Thymus (tissue), 11 donors: Measurements from ENCODE around the gene LILRB1. TPM values are rescaled to one million over a fixed set of nuclear protein-coding genes. Genes with fewer than 3 reads are reported as not detected.

Source experiments
- DNase-seq, 9 donors: peaks; one replicate each; pipeline ENCODE4 v3.0.0-alpha.2; 2013; ENCODE audit warnings: low spot score in 9 of 9, low read depth in 6 of 9, missing footprints in 1 of 9
- H3K27ac ChIP-seq, 2 donors: one replicate each; pipeline ENCODE4 v1.5.1; 2013; ENCODE audit warnings: control low read depth in 1 of 2, low read depth in 1 of 2, low read length in 1 of 2, mild to moderate bottlenecking in 1 of 2, moderate library complexity in 1 of 2
- H3K27me3 ChIP-seq, 2 donors: one replicate each; pipeline ENCODE4 v1.5.1; 2013; ENCODE audit warnings: low read length in 1 of 2; ENCODE audit not compliant: control insufficient read depth in 2 of 2, insufficient read depth in 1 of 2
- H3K36me3 ChIP-seq, 2 donors: one replicate each; pipeline ENCODE4 v1.5.1; 2013; ENCODE audit warnings: low read length in 1 of 2, mild to moderate bottlenecking in 1 of 2, moderate library complexity in 1 of 2; ENCODE audit not compliant: control insufficient read depth in 2 of 2, insufficient read depth in 2 of 2
- H3K4me1 ChIP-seq, 2 donors: one replicate each; pipeline ENCODE4 v1.5.1; 2013; ENCODE audit warnings: low read length in 2 of 2; ENCODE audit not compliant: control insufficient read depth in 2 of 2, insufficient read depth in 2 of 2
- H3K4me3 ChIP-seq, 2 donors: one replicate each; pipeline ENCODE4 v1.5.1; 2013; ENCODE audit warnings: low read length in 2 of 2, control low read depth in 1 of 2, mild to moderate bottlenecking in 1 of 2
- H3K9me3 ChIP-seq, 2 donors: one replicate each; pipeline ENCODE4 v1.5.1; 2013; ENCODE audit warnings: low read length in 1 of 2, mild to moderate bottlenecking in 1 of 2; ENCODE audit not compliant: control insufficient read depth in 2 of 2, insufficient read depth in 1 of 2
- WGBS: extraction: QIAGEN DNeasy Blood & Tissue Kit; methylation state at CpG from one replicate; pipeline ENCODE4 v1.1.7; 2013; 5-methylcytosine and 5-hydroxymethylcytosine counted together
- polyA plus RNA-seq: library from polyadenylated mRNA; stranded (reverse); fragments of 200-250 nt; gene quantifications from one replicate; pipeline ENCODE4 v1.2.3, GENCODE V29; 2013
- total RNA-seq: library from RNA; stranded (reverse); fragments of 120-200 nt; gene quantifications from one replicate; pipeline ENCODE4 v1.2.4, GENCODE V29; 2013
- donor health status: healthy.

The LILRB1 gene
- total and polyA plus RNA-seq, 2 donors, result 0.94 to 5.8 TPM

GRCh38 chr19:54606891-54607784, 23.1 kb upstream of the LILRB1 start:
- Histone ChIP-seq H3K4me3 (no peak overlapping the region), H3K27me3 (no peaks in the 10 kb centered on the region), H3K36me3 (no peaks in the 10 kb centered on the region), H3K9me3 (no peaks in the 10 kb centered on the region), H3K27ac (no peak overlapping the region), H3K4me1 (no peaks in the 10 kb centered on the region)
- no peak for DNase-seq
- WGBS, result 89% methylated on average over 16 of the region's 16 CpGs

GRCh38 chr19:54607785-54608150, 22.5 kb upstream of the LILRB1 start:
- Histone ChIP-seq H3K4me3 (no peak overlapping the region), H3K4me1 (no peaks in the 10 kb centered on the region), H3K9me3 (no peaks in the 10 kb centered on the region), H3K36me3 (no peaks in the 10 kb centered on the region), H3K27ac (no peak overlapping the region), H3K27me3 (no peaks in the 10 kb centered on the region)
- WGBS, result 82% methylated on average over 5 of the region's 5 CpGs
- no peak for DNase-seq

- Histone ChIP-seq H3K27ac (no peak overlapping the region), H3K27me3 (no peaks in the 10 kb centered on the region), H3K9me3 (no peaks in the 10 kb centered on the region), H3K36me3 (no peaks in the 10 kb centered on the region), H3K4me1 (no peaks in the 10 kb centered on the region), H3K4me3 (no peak overlapping the region)
- 90% methylated on average over 7 of the region's 7 CpGs for WGBS
- no peak for DNase-seq
Observed at GRCh38 chr19:54608205-54608604, 22.1 kb upstream of the LILRB1 start.

- Histone ChIP-seq H3K36me3 (no peaks in the 10 kb centered on the region), H3K27ac (no peak overlapping the region), H3K9me3 (no peaks in the 10 kb centered on the region), H3K4me3 (no peak overlapping the region), H3K27me3 (no peaks in the 10 kb centered on the region), H3K4me1 (no peaks in the 10 kb centered on the region)
- WGBS, result 89% methylated on average over 15 of the region's 15 CpGs
- DNase-seq, result no peak
Observed at GRCh38 chr19:54608792-54609191, 21.5 kb upstream of the LILRB1 start.

- no peak for DNase-seq
- Histone ChIP-seq H3K27ac (no peak overlapping the region), H3K36me3 (no peaks in the 10 kb centered on the region), H3K4me1 (no peaks in the 10 kb centered on the region), H3K9me3 (no peaks in the 10 kb centered on the region), H3K4me3 (no peak overlapping the region), H3K27me3 (no peaks in the 10 kb centered on the region)
- WGBS, result 90% methylated on average over 26 of the region's 26 CpGs
Observed at GRCh38 chr19:54609356-54609791, 20.9 kb upstream of the LILRB1 start.

GRCh38 chr19:54612428-54612827, 17.9 kb upstream of the LILRB1 start:
- Histone ChIP-seq H3K27ac (no peak overlapping the region), H3K36me3 (no peaks in the 10 kb centered on the region), H3K4me3 (no peak overlapping the region), H3K9me3 (no peaks in the 10 kb centered on the region), H3K27me3 (no peaks in the 10 kb centered on the region), H3K4me1 (no peaks in the 10 kb centered on the region)
- no peak for DNase-seq
- WGBS, result 94% methylated on average over 1 of the region's 1 CpG

- H3K27ac ChIP-seq, result no peak overlapping the region
- H3K36me3 ChIP-seq, result no peaks in the 10 kb centered on the region
- H3K9me3 ChIP-seq, result no peaks in the 10 kb centered on the region
- no peak for DNase-seq
- H3K4me3 ChIP-seq, result no peak overlapping the region
- H3K27me3 ChIP-seq, result no peaks in the 10 kb centered on the region
- H3K4me1 ChIP-seq, result no peaks in the 10 kb centered on the region
- WGBS, result 93% methylated on average over 1 of the region's 1 CpG
Observed at GRCh38 chr19:54614726-54615125, 15.6 kb upstream of the LILRB1 start.

- no peaks in the 10 kb centered on the region for H3K9me3 ChIP-seq
- no peaks in the 10 kb centered on the region for H3K36me3 ChIP-seq
- H3K4me3 ChIP-seq, result no peak overlapping the region
- WGBS, result 81% methylated on average over 3 of the region's 3 CpGs
- no peak overlapping the region for H3K27ac ChIP-seq
- no peaks in the 10 kb centered on the region for H3K4me1 ChIP-seq
- H3K27me3 ChIP-seq, result no peaks in the 10 kb centered on the region
- no peak for DNase-seq
Observed at GRCh38 chr19:54616057-54616456, 14.2 kb upstream of the LILRB1 start.

GRCh38 chr19:54616821-54617560, 13.3 kb upstream of the LILRB1 start:
- WGBS, result 92% methylated on average over 5 of the region's 5 CpGs
- Histone ChIP-seq H3K36me3 (no peaks in the 10 kb centered on the region), H3K27ac (no peak overlapping the region), H3K4me3 (no peak overlapping the region), H3K4me1 (no peaks in the 10 kb centered on the region), H3K9me3 (no peaks in the 10 kb centered on the region), H3K27me3 (no peaks in the 10 kb centered on the region)
- no peak for DNase-seq
